Choroid plexus epithelial cell (primary cell): Measurements from ENCODE around the gene C18orf63.
"Not testable (repeated sequence)": the region's sequence is repeated elsewhere in the genome, so short reads cannot be mapped to it uniquely, and the experiment has no call there.

Experiments
- DNase-seq: peaks from one replicate; pipeline ENCODE4 v3.0.0-alpha.2; 2010; ENCODE audit warnings: low read depth
- H3K4me3 ChIP-seq: 2 replicates; pipeline ENCODE4 v1.5.1; 2011; ENCODE audit warnings: low read depth, mild to moderate bottlenecking, control low read depth, low read length, moderate library complexity
- CTCF ChIP-seq: conservative IDR thresholded peaks from 2 replicates; pipeline ENCODE4 v1.5.1; 2011; ENCODE audit warnings: low read depth, mild to moderate bottlenecking, control low read depth, inconsistent platforms, low read length, moderate library complexity

C18orf63 gene

DNA sequence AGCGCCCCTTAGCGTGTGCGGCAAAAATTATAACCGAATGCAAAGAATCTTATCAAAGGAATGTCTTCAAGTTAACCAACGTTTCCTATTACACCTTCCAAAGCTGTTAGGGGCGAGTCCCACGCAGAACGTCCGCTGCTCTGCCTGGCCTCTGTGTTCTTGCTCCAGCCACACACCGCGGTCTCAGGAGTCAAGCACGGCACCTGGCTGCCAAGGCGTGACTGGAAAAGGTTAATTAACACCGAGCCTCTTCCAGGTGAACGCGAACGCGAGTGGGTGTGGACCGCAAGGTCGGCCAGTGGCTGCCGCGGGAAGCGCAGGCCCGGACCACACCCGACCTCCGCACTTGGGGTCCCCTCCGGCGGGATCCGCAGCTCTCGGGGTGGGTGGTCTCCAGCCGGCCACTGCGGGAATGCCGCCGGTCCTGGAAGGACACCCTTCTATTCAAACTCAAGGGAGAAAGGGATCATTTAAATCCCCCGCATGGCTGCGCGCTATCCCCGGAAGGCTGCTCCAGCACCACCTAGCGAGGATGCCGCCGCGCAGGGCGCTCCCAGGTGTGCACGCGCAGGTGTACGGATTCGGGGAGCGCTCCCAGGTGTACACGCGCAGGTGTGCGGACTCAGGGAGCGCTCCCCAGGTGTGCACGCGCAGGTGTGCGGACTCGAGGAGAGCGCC, 24.7 kb upstream of the C18orf63 start:
- TF ChIP-seq CTCF = peak; percentile 47
- DNase-seq = no peak
- H3K4me3 ChIP-seq = peak overlapping the region; percentile 73

DNA sequence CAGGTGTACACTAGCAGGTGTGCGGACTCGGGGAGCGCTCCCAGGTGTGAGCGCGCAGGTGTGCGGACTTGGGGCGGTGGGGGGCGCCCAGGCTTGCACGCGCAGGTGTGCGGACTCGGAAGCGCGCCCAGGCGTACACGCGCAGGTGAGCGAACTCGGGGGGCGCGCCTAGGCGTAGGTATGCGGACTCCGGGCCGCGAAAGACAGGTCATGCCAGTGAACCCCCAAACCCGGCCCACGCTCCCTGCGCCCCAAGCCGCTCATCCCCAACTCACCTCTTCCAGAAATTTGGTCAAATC, 24.2 kb upstream of the C18orf63 start:
- TF ChIP-seq CTCF = no peak
- no peak for DNase-seq
- peak overlapping the region; percentile 73 for H3K4me3 ChIP-seq

GRCh38 chr18:74291771-74292540, 23.7 kb upstream of the C18orf63 start, which contains the start of gene CYB5A:
Gene CYB5A, minus strand, starts transcription at chr18:74291963. Its CDS starts 88 bp downstream, at chr18:74291875.
- DNase-seq = peak; percentile 98
- TF ChIP-seq CTCF = peak; percentile 30
- H3K4me3 ChIP-seq = peak within 1 kb of the TSS; percentile 73

- no peak for TF ChIP-seq CTCF
- H3K4me3 ChIP-seq = peak overlapping the region; percentile 73
- DNase-seq = no peak
These were observed 23.1 kb upstream of the C18orf63 start for GRCh38 chr18:74292541-74292858.

DNA sequence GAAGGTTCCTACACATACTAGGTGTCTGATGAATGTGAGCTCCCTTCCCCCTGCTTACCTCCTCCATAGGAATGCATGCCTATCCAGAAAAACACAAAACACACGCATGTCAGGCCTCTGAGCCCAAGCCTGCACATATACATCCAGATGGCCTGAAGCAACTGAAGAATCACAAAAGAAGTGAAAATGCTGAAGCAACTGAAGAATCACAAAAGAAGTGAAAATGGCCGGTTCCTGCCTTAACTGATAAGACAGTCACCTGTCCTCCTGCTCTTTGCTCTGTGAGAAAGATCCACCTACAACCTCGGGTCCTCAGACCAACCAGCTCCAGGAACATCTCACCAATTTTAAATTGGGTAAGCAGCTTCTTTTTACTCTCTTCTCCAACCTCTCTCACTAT, 22.7 kb upstream of the C18orf63 start:
- H3K4me3 ChIP-seq, DNase-seq: not testable (repeated sequence)

- no peak overlapping the region for H3K4me3 ChIP-seq
- no peak for DNase-seq
- TF ChIP-seq CTCF = no peak
These were observed 21.1 kb upstream of the C18orf63 start for GRCh38 chr18:74294526-74294925.

DNA sequence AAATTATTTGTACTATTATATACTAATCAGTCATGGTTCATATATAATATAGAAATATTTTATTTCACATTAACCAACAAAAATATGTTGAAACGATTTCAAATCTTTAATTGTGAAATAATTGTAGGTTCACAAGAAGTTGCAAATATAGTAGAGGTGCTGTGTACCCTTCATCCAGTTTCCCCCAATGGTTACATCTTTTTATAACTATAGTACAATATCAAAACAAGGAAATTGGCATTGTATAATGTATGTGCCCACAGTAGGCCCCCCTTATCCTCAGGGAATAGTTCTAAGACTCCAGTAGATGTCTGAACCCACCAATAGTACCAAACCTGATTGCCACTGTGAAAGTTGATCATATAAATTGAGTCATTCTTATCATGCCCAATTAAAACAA, 16.5 kb upstream of the C18orf63 start:
- no peak for TF ChIP-seq CTCF
- DNase-seq = no peak

More for the DNA sequence above, 16.5 kb upstream of the C18orf63 start:
- H3K4me3 ChIP-seq = no peak overlapping the region
